ENCODE results near the gene SERPINB1.
A peak's percentile ranks its signal among the peaks of the same experiment; 100 is the strongest.

Gene SERPINB1

GRCh38 chr6:2792330-2793110, 49.1 kb downstream of the SERPINB1 start:
- peak; percentile 34 for DNase-seq (ENCODE audit: low spot score)

- DNase-seq (ENCODE audit: low spot score) = no peak
Measured at GRCh38 chr6:2791450-2791974, 50.2 kb downstream of the SERPINB1 start.

- DNase-seq (ENCODE audit: low spot score) = peak; percentile 86
Measured at GRCh38 chr6:2790588-2791449, 50.8 kb downstream of the SERPINB1 start.

GRCh38 chr6:2786269-2786668, 55.4 kb downstream of the SERPINB1 start:
- no peak for DNase-seq (ENCODE audit: low spot score)

- DNase-seq (ENCODE audit: low spot score) = no peak
Measured at GRCh38 chr6:2784930-2785329, 56.7 kb downstream of the SERPINB1 start.

- no peak for DNase-seq (ENCODE audit: low spot score)
Measured at GRCh38 chr6:2784061-2784460, 57.6 kb downstream of the SERPINB1 start.

- peak; percentile 39 for DNase-seq (ENCODE audit: low spot score)
Measured at GRCh38 chr6:2783188-2783963, 58.3 kb downstream of the SERPINB1 start.

- no peak for DNase-seq (ENCODE audit: low spot score)
Measured at GRCh38 chr6:2782825-2783187, 58.9 kb downstream of the SERPINB1 start.

- DNase-seq (ENCODE audit: low spot score) = peak; percentile 46
Measured at GRCh38 chr6:2782356-2782708, 59.3 kb downstream of the SERPINB1 start.

Data from cerebellar cortex (tissue), 1 donor.